Endothelial cell of umbilical vein (primary cell): ENCODE results near the gene GUCA1A. TPM values are rescaled to one million over a fixed set of nuclear protein-coding genes. Genes with fewer than 3 reads are reported as not detected.

Experiments used
- BruUV-seq: library from RNA; stranded (reverse); fragments of 400-500 nt; replicated peaks from 2 replicates; lab custom pipeline; 2021; lab: Mats Ljungman, UMichigan
- CTCF ChIA-PET: fragments of 300-600, 350-600 bp; sonication (Branson Sonifier 250); formaldehyde crosslinking; loops from one replicate; lab custom pipeline; 2021; ENCODE audit warnings: antibody characterized with exemption, inconsistent platforms; lab: Charles Lee
- POLR2A ChIA-PET: fragments of 300-600, 350-600 bp; sonication (Branson Sonifier 250); formaldehyde crosslinking; loops from one replicate; lab custom pipeline; 2021; ENCODE audit warnings: antibody characterized with exemption, inconsistent platforms; lab: Charles Lee
- DNase-seq: peaks from one replicate; pipeline ENCODE4 v3.0.0-alpha.2; 2011; ENCODE audit warnings: low read depth, low spot score
- FAIRE-seq: peaks from 2 replicates; lab custom pipeline; 2011; peaks lifted over from hg19 to GRCh38; lab: Jason Lieb, UNC
- H2AFZ ChIP-seq: 2 replicates; pipeline ENCODE4 v1.6.0; 2012; ENCODE audit warnings: low read depth, low read length, control low read depth, inconsistent platforms
- H3K27ac ChIP-seq: 2 replicates; pipeline ENCODE4 v1.5.1; 2011; ENCODE audit warnings: low read depth, mild to moderate bottlenecking, control low read depth, low read length, moderate library complexity; ENCODE audit not compliant: insufficient read depth
- H3K27me3 ChIP-seq, 2 experiments: 2 replicates each; pipeline versions ENCODE4 v1.6.0 to v1.6.1; 2011; ENCODE audit warnings: low read length in 2 of 2, mixed read lengths in 1 of 2; ENCODE audit not compliant: control insufficient read depth in 2 of 2, insufficient read depth in 2 of 2
- H3K36me3 ChIP-seq, 2 experiments: 2 replicates in 1 of 2; 3 replicates in 1 of 2; pipeline ENCODE4 v1.5.1; 2011; ENCODE audit warnings: low read length in 2 of 2, mild to moderate bottlenecking in 1 of 2, moderate library complexity in 1 of 2; ENCODE audit not compliant: control insufficient read depth in 2 of 2, insufficient read depth in 2 of 2; ENCODE audit errors: extremely low read depth in 1 of 2
- H3K4me1 ChIP-seq: 3 replicates; pipeline ENCODE4 v1.5.1; 2011; ENCODE audit warnings: mild to moderate bottlenecking, low read length; ENCODE audit not compliant: control insufficient read depth, insufficient read depth; ENCODE audit errors: extremely low read depth
- H3K4me2 ChIP-seq: 2 replicates; pipeline ENCODE4 v1.6.1; 2011; ENCODE audit warnings: low read length, control low read depth, mixed read lengths; ENCODE audit not compliant: insufficient read depth
- H3K4me3 ChIP-seq, 3 experiments: fragments of 200-600 bp in 1 of 3; sonication (generic), shearing (Covaris generic) in 1 of 3; replicated peaks in 1 of 3; 2 replicates each; pipeline ENCODE4 v1.5.1; 2011 to 2016; ENCODE audit warnings: control low read depth in 3 of 3, low read length in 3 of 3, mild to moderate bottlenecking in 2 of 3, inconsistent platforms in 1 of 3, low read depth in 1 of 3, moderate library complexity in 1 of 3; ENCODE audit not compliant: insufficient read depth in 1 of 3
- H3K79me2 ChIP-seq: 2 replicates; pipeline ENCODE4 v1.6.0; 2012; ENCODE audit warnings: low read length, inconsistent platforms; ENCODE audit not compliant: control insufficient read depth, insufficient read depth
- H3K9ac ChIP-seq: replicated peaks from 2 replicates; pipeline ENCODE3; 2011; ENCODE audit warnings: low read length, control low read depth; ENCODE audit not compliant: insufficient read depth; ENCODE audit errors: extremely low read depth
- H3K9me1 ChIP-seq: replicated peaks from 3 replicates; pipeline ENCODE4 v1.6.0; 2011; ENCODE audit warnings: mild to moderate bottlenecking, low read length; ENCODE audit not compliant: control insufficient read depth, insufficient read depth; ENCODE audit errors: extremely low read depth
- H3K9me3 ChIP-seq: replicated peaks from 2 replicates; pipeline ENCODE4 v1.5.1; 2012; ENCODE audit warnings: low read length, inconsistent platforms; ENCODE audit not compliant: control insufficient read depth, insufficient read depth
- H4K20me1 ChIP-seq: replicated peaks from 2 replicates; pipeline ENCODE3; 2011; ENCODE audit warnings: mild to moderate bottlenecking, low read length; ENCODE audit not compliant: control insufficient read depth, insufficient read depth; ENCODE audit errors: extremely low read depth
- FOS ChIP-seq: IDR thresholded peaks from 2 replicates; pipeline ENCODE4 v1.6.1; 2011; ENCODE audit warnings: mild to moderate bottlenecking, low read length, moderate library complexity, borderline replicate concordance; ENCODE audit not compliant: insufficient read depth
- GATA2 ChIP-seq: IDR thresholded peaks from 2 replicates; pipeline ENCODE4 v1.7.0; 2011; ENCODE audit warnings: low read depth, mild to moderate bottlenecking, moderate library complexity, mixed read lengths, low read length; ENCODE audit not compliant: insufficient read length, insufficient read depth
- JUN ChIP-seq: IDR thresholded peaks from 2 replicates; pipeline ENCODE4 v1.6.1; 2011; ENCODE audit warnings: borderline replicate concordance, low read depth; ENCODE audit not compliant: insufficient read length, insufficient read depth
- MAX ChIP-seq: IDR thresholded peaks from 2 replicates; pipeline ENCODE4 v1.6.1; 2011; ENCODE audit not compliant: insufficient read depth, insufficient read length
- MYC ChIP-seq: IDR thresholded peaks from one replicate; pipeline ENCODE4 v1.6.1; 2011; ENCODE audit warnings: mild to moderate bottlenecking, low read depth, low read length
- POLR2A ChIP-seq: IDR thresholded peaks from 2 replicates; pipeline ENCODE4 v1.6.1; 2012; ENCODE audit warnings: low read depth, mild to moderate bottlenecking, control low read depth, low read length
- POLR2AphosphoS5 ChIP-seq: IDR thresholded peaks from 2 replicates; pipeline ENCODE4 v1.6.1; 2012; ENCODE audit warnings: low read depth, mild to moderate bottlenecking, control low read depth, low read length, moderate library complexity; ENCODE audit not compliant: insufficient read depth
- dilution Hi-C: fragments of 300-500 bp; cut with MboI; formaldehyde crosslinking; loops from one replicate; pipeline ENCODE4 v1.15.0; 2019; ENCODE audit warnings: low sequenced_read_pairs; ENCODE audit not compliant: extremely low pct_ligation_motif_present
- intact Hi-C: fragments of 100-400 bp; cut with micrococcal nuclease; formaldehyde crosslinking; loops from one replicate; pipeline ENCODE4 v1.10.0; 2022
- polyA plus RNA-seq, 4 experiments: library from polyadenylated mRNA; depleted of rRNA in 3 of 4; stranded (reverse) in 3 of 4; unstranded in 1 of 4; fragments of >200 nt; gene quantifications; 2 replicates each; pipeline versions ENCODE4 v1.2.1 to v1.2.3, GENCODE V29; 2011 to 2012; ENCODE audit warnings: missing spikeins in 1 of 4
- total RNA-seq: library from RNA; stranded (reverse); gene quantifications from 2 replicates; pipeline ENCODE4 v1.2.3, GENCODE V29; 2021
- TF ChIP-seq, protein P1 (sequence below), 2 donors: IDR thresholded peaks; 1 replicate in 1 of 2; 2 replicates in 1 of 2; pipeline ENCODE4 v1.5.1; 2011; ENCODE audit warnings: low read length in 2 of 2, mild to moderate bottlenecking in 2 of 2, moderate library complexity in 2 of 2, control low read depth in 1 of 2, inconsistent platforms in 1 of 2, low read depth in 1 of 2; ENCODE audit not compliant: insufficient read depth in 1 of 2; ENCODE audit errors: extremely low read depth in 1 of 2

GUCA1A gene
- total and polyA plus RNA-seq, 2 donors (not counting 3 experiments of a cell fraction or from before 2014, with no cell fraction given): 0.04 to 0.22 TPM

DNA sequence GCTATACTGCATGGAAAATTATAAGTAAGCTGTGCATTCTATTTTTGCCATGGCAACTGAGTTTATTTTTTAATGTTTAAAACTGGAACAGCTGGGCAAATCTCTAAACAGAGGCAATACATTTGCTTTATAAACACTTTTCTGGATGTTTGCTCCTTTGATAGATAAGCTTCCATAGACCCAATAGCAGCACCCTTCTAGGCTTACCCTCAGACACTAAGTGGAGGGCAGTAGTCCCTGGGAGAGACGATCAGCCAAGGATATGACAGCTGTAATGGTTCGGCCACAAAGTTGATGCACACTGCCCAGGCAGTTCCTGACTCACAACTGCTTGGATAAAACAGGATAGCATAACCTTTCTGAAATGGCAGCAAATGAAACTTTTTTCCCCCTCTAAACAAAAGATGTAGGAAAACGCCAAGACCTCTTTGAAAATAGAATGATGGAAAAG lies 53.0 kb downstream of the GUCA1A start:
- POLR2A ChIA-PET: no interaction called here
- Histone ChIP-seq H3K27ac (no peak overlapping the region), H3K27me3 (no peaks in the 10 kb centered on the region), H4K20me1 (no peaks in the 10 kb centered on the region), H3K36me3 (no peaks in the 10 kb centered on the region), H3K9me3 (no peaks in the 10 kb centered on the region), H2AFZ (no peak overlapping the region), H3K9me1 (no peaks in the 10 kb centered on the region), H3K9ac (no peak overlapping the region), H3K4me2 (no peak overlapping the region), H3K4me1 (peaks cover 4% of the 10 kb centered on the region), H3K79me2 (no peaks in the 10 kb centered on the region), H3K4me3 (no peak overlapping the region)
- dilution Hi-C loops: no loop called here
- CTCF ChIA-PET: interaction anchor here (1.2 to 2.0 kb wide), 4 partner anchors 18 to 321 kb away, joined by 3 to 7 read pairs (median 4); no protein-coding TSS in a partner anchor
- intact Hi-C loops: no loop called here
- FAIRE-seq: no peak
- no peak for TF ChIP-seq POLR2AphosphoS5
- TF ChIP-seq, protein P1, sequence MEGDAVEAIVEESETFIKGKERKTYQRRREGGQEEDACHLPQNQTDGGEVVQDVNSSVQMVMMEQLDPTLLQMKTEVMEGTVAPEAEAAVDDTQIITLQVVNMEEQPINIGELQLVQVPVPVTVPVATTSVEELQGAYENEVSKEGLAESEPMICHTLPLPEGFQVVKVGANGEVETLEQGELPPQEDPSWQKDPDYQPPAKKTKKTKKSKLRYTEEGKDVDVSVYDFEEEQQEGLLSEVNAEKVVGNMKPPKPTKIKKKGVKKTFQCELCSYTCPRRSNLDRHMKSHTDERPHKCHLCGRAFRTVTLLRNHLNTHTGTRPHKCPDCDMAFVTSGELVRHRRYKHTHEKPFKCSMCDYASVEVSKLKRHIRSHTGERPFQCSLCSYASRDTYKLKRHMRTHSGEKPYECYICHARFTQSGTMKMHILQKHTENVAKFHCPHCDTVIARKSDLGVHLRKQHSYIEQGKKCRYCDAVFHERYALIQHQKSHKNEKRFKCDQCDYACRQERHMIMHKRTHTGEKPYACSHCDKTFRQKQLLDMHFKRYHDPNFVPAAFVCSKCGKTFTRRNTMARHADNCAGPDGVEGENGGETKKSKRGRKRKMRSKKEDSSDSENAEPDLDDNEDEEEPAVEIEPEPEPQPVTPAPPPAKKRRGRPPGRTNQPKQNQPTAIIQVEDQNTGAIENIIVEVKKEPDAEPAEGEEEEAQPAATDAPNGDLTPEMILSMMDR (IDR thresholded peaks at IDR 0.05; ENCODE audit: extremely low read depth in 1 of 2, insufficient read depth in 1 of 2, low read depth in 1 of 2, low read length in 2 of 2): no peak
- TF ChIP-seq FOS: no peak
- no peak for TF ChIP-seq JUN
- TF ChIP-seq MAX: no peak
- TF ChIP-seq POLR2A: no peak
- no peak for TF ChIP-seq GATA2
- no peak for TF ChIP-seq MYC
- BruUV-seq: no TSS peak
- DNase-seq: no peak
